Fibroblast of peridontal ligament (primary cell): ENCODE results near the gene GID4.

ENCODE experiments used
- DNase-seq: peaks from one replicate; pipeline ENCODE4 v3.0.0-alpha.2; 2010; ENCODE audit errors: extremely low read depth

GID4 gene

GRCh38 chr17:18016426-18016825 is 22.8 kb upstream of the GID4 start:
- no peak for DNase-seq

DNA sequence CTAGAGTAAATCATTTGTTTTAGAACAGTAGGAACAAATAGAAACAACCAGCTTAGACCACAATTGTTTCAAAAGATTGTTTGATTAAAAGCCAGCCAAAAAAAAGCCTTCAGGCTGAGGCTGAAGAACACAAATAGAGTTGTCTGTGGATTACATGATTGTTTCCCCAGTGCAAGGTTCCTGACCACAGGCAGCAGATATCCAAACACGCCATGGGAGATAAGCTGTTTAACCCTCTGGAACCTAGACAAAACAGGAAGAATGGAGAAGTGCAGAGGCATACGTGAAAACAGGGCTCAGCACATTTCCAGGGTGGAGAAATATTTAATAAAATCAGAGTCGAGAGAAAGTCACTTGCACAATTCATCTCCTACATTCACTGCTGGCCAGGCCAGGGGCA is 21.2 kb upstream of the GID4 start:
- peak; percentile 31 for DNase-seq

DNA sequence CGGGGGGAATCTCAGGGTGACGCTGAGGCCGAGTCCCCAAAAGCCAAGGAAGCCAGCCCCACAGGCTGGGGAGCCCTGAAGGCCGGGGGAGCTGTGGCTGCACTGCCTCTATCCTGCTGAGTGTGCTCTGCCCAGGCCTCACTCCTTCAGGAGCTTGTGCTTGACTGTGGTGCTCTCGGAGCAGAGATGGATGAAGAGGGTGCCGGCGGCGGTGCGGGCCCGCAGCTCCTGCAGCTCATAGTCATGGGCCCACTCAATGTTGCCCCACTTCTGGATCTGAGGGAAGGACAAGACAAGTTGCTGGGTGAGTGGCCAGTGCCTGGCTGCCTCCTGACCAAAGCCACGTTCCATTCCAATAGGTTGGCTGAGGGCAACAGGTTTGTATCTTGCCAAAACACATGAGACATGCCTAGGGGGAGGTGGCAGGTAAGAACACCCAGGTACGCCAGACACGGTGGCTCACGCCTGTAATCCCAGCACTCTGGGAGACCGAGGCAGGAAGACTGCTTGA is 20.7 kb upstream of the GID4 start:
- no peak for DNase-seq

DNA sequence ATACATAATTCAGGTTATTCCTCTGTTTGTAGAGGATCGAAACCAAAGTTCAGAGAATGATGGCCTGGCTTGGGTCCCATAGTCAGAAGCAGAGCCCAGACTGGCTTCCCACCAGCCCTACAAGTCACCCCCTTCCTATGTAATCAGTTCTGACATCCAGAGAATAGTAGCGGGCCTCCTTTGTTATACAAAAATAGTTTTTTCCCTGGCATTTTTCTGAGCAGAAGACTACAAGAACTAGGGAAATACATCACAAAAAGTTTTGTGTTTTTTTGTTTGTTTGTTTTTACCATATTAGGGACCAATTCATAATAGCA is 19.4 kb upstream of the GID4 start:
- DNase-seq, result no peak

DNA sequence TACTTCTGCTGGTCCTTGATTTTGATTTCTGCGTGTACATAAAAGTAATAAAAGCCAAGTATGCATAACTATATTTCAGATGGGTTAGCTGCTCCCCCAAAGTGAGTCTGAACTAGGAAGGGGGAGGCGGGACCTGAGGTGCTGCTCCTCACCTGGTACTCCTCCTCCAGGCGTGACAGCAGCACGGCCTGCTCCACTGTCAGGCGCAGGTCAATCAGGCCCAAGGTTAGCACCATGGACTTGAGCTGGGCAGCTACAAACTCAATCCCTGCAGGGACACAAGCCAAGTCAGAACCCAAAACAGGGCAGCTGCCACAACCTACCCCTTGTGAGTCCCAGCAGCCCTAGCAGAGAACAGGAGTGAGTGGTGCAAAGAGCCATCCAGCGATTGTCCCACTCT is 18.2 kb upstream of the GID4 start:
- DNase-seq, result no peak

DNA sequence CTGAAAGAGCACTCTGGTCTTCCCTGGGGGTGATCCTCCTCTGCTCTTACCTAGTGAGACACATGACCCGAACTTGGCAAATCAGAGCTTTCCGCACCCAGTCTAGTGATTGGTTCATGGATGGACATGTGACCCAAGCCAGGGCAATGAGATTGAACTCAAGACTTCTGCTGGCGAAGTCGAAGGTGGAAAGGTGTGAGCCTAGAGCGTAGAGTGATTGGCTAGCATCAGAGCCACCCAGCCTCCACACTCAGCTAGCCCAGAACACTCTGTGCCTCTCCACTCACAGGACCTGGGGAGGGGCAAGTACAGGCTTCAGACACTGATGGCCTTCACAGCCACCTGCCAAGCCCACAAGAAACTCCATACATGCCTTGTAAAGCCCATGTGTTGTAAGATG is 17.8 kb upstream of the GID4 start:
- DNase-seq, result no peak

DNA sequence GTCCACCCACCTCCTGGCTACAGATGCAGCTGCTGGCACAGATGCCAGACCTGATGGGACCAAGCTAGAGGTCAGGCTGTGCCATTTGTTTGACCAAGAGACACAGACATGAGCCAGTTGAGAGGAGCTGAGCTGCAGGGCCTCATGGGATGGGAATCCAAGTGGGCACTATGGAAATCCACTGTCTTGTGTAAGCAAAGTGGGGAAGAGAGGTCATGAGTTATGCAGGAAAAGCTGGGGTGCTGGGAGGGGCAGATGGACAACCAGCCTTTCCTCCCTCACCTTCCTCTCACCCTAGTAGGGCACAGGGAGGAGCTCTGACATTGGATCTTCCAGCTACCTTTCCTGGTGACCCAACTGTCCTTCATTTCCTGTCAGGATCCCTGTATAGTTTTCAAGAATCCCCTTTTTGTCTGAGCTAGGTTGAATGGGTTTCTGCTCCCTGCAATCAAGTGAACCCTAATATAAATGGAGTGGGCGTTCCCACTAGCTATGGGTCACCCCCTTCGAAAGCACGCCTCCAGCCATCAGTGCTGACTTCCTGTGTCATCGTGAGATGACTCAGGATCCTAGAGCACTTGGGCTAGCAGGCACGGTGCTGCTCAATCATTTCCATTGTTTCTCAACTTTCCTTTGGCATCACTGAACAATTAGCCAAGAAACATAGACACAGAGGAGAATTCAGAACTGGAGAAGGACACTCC is 13.8 kb upstream of the GID4 start:
- peak; percentile 29 for DNase-seq

DNA sequence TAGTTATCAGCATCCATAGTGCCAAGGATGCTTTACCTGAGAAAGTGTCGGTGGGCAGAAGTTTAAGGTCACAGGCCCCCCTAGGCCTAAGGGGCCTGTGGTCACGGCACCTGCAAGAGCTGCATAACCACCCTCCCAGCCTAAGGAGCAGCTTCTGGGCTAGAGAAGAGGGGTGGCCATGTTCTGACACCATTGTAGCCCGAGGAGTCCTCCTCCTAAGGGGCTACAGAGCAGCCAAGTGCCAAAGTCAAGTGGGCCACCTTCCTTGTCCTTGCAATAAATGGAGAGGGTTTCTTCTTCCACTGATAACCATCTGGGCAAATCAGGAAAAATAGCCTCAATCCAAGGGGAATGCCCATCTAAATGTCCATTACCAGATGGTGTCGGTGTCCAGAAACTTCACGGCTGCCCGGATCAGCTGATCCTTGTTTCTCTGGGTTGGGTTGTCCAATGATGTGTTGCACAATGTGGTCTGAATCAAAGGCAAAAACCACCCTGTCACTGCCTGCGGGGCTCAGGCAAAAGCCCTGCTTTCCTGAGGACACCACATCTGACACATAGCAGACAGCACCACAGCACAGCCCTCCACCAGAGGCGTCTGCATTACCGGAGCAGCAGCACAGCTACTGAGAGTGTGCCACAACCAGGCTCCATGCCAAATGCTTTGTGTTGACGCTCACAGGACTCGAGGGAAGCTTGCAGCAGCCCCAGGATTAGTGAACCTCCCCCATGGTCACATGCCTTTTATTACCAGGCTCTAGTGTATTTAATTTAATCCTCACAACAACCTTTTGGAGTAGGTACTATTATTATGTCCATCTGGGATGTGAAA is 13.0 kb upstream of the GID4 start:
- peak; percentile 53 for DNase-seq

GRCh38 chr17:18027280-18027679 is 11.9 kb upstream of the GID4 start:
- DNase-seq, result no peak

GRCh38 chr17:18028114-18028951 is 10.9 kb upstream of the GID4 start:
- DNase-seq, result no peak

GRCh38 chr17:18028952-18029540 is 10.2 kb upstream of the GID4 start:
- no peak for DNase-seq

GRCh38 chr17:18031955-18032354 is 7.3 kb upstream of the GID4 start:
- DNase-seq, result no peak

- peak; percentile 93 for DNase-seq
Measured at GRCh38 chr17:18033442-18034099, 5.6 kb upstream of the GID4 start.

DNA sequence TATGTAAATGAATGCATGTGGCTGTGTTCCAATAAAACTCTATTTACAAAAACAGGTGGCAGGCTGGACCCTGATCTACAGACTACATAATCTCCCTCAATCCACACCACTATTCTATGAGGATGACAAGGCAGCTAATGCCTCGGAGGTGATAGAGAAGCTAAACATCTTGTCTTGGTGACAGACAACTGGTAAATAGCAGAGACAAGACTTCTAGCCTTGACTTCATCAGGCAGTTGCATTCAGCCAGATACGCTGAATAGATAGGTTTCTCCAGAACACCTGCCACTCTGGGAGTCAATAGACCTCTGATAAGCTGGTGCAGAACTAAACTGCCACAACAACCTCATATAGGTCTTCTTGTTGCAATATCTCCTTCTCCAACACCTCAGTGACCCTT is 3.5 kb upstream of the GID4 start:
- DNase-seq, result no peak

- no peak for DNase-seq
Measured at GRCh38 chr17:18037486-18037885, 1.7 kb upstream of the GID4 start.

GRCh38 chr17:18038149-18038850 is 908 bp upstream of the GID4 start:
- no peak for DNase-seq

DNA sequence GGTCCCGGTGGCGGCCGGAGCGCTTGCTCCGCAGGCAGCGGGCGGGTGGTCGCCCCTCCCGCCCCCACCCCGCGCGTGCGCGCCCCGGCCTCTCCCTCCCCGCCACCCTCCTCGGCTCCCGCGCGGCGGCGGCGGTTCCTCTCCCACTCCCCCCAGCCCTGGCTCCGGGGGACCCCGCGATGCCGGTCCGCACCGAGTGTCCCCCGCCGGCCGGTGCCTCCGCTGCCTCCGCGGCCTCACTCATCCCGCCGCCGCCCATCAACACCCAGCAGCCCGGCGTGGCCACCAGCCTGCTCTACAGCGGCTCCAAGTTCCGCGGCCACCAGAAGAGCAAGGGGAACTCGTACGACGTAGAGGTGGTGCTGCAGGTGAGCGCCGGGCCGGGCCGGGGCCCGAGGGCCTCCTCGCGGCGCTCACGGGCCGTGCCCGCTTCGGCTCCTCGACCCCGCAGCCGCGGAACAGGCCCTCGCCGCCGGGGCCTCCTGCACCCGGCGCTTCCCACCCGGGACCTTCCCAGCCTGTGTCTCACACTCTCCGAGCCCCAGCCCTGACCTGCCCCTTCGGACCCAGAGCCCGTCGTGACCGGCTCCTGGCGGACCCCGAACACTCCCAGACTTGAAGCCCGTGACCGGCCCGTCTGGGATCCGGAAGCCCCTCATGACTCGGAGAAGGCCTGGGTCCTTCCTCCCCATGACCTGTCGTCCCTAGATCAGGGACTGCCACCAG is 490 bp downstream of the GID4 start:
- DNase-seq, result no peak

GRCh38 chr17:18040261-18040858 is 1.2 kb downstream of the GID4 start:
- no peak for DNase-seq

- DNase-seq, result peak; percentile 84
Measured at GRCh38 chr17:18041776-18042175, 2.6 kb downstream of the GID4 start.

DNA sequence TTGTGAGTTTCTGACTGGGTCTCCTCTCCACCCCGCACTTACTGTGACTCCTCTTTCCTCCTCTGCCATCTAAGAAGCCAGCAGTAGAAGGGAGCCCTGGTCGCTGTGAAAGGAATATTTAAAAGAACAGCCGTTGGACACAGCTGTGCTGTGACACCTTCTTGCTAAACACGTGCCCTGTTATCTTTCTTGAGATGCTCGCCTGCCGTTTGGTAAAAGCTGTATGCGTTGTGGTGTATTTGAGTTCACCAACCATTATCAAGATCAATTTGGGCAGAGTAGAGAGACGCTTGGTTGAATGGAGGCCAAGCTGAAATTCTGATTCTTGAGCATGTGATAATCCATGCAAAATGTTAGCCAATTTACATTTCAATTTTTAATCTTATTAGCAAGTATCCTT is 3.8 kb downstream of the GID4 start:
- no peak for DNase-seq
